Loucy (cell line): ENCODE results near the gene ZNRF2.
A peak's percentile ranks its signal among the peaks of the same experiment; 100 is the strongest.

Source experiments
- H2AFZ ChIP-seq: fragments of 200-600 bp; sonication (generic); 2 replicates; pipeline ENCODE4 v1.6.0; 2016; ENCODE audit warnings: antibody characterized with exemption, mild to moderate bottlenecking, low read length, moderate library complexity
- H3F3A ChIP-seq: fragments of 200-600 bp; 2 replicates; pipeline ENCODE4 v1.6.0; 2016; ENCODE audit warnings: antibody characterized with exemption, low read depth, mild to moderate bottlenecking
- H3K27me3 ChIP-seq: fragments of 200-600 bp; sonication (generic); 2 replicates; pipeline ENCODE4 v1.6.1; 2014; ENCODE audit warnings: low read length, mild to moderate bottlenecking; ENCODE audit not compliant: insufficient read depth, poor library complexity, severe bottlenecking
- H3K36me3 ChIP-seq: fragments of 200-600 bp; sonication (generic); 2 replicates; pipeline ENCODE4 v1.6.1; 2016; ENCODE audit warnings: low read length; ENCODE audit not compliant: insufficient read depth
- H3K4me1 ChIP-seq: fragments of 200-600 bp; sonication (generic); 2 replicates; pipeline ENCODE4 v1.5.1; 2014; ENCODE audit warnings: low read length, mild to moderate bottlenecking; ENCODE audit not compliant: insufficient read depth, poor library complexity, severe bottlenecking
- H3K4me2 ChIP-seq: fragments of 200-600 bp; sonication (generic); 2 replicates; pipeline ENCODE4 v1.6.0; 2014; ENCODE audit warnings: antibody characterized with exemption, low read length, low read depth, mild to moderate bottlenecking; ENCODE audit not compliant: poor library complexity, severe bottlenecking
- H3K4me3 ChIP-seq: fragments of 200-600 bp; sonication (generic); 2 replicates; pipeline ENCODE4 v1.5.1; 2014; ENCODE audit warnings: low read length, mild to moderate bottlenecking, mixed read lengths; ENCODE audit not compliant: poor library complexity, severe bottlenecking
- H3K79me2 ChIP-seq: fragments of 200-600 bp; sonication (generic); 2 replicates; pipeline ENCODE4 v1.6.1; 2014; ENCODE audit warnings: low read length; ENCODE audit not compliant: insufficient read depth
- H3K9ac ChIP-seq: fragments of 200-600 bp; sonication (generic); 2 replicates; pipeline ENCODE4 v1.6.0; 2014; ENCODE audit warnings: mild to moderate bottlenecking, low read depth, low read length, moderate library complexity; ENCODE audit not compliant: poor library complexity, severe bottlenecking
- H3K9me2 ChIP-seq: fragments of 200-600 bp; sonication (generic); replicated peaks from 2 replicates; pipeline ENCODE4 v1.6.1; 2016; ENCODE audit warnings: low read depth, low read length, mixed read lengths
- H3K9me3 ChIP-seq: fragments of 200-600 bp; sonication (generic); 2 replicates; pipeline ENCODE4 v1.6.1; 2014; ENCODE audit warnings: mild to moderate bottlenecking, antibody characterized with exemption, low read length, low read depth; ENCODE audit not compliant: insufficient read depth
- H4K20me1 ChIP-seq: fragments of 200-600 bp; sonication (generic); 2 replicates; pipeline ENCODE4 v1.6.0; 2014; ENCODE audit warnings: antibody characterized with exemption, low read length, mild to moderate bottlenecking; ENCODE audit not compliant: insufficient read depth, poor library complexity, severe bottlenecking
- EZH2phosphoT487 ChIP-seq: fragments of 200-600 bp; IDR thresholded peaks from 2 replicates; pipeline ENCODE4 v1.6.1; 2018; ENCODE audit warnings: antibody characterized with exemption, mild to moderate bottlenecking, moderate library complexity, borderline replicate concordance
- TF ChIP-seq, protein P1 (sequence below): fragments of 200-600 bp; sonication (generic); conservative IDR thresholded peaks from 2 replicates; pipeline ENCODE4 v1.5.1; 2014; ENCODE audit warnings: mild to moderate bottlenecking, antibody characterized with exemption, low read length

ZNRF2 gene

DNA sequence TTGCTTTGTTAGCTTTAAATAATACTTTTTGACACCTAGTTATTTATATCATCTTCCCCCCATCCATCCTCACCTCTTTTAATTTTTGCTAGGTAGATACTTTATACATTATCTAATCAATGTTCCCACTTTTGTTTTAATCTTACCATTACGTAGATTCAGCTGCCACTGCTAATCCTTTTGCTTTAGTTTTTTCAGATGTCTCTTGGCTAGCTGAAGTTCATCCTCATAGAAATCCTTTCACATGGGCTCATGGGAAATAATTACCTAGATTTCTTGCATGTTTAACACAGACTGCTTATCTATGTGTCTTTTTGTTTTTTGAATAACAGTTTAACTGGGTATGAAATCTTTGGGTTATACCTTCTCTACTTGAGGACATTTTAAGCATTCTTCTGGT lies 60.1 kb downstream of the ZNRF2 start:
- H3K9me3 ChIP-seq = no peaks in the 10 kb centered on the region
- H3K27me3 ChIP-seq = no peaks in the 10 kb centered on the region
- no peak overlapping the region for H3K4me3 ChIP-seq
- no peaks in the 10 kb centered on the region for H3K9me2 ChIP-seq
- H3F3A ChIP-seq = 0 out of 2 replicates have a peak, but pooled peaks cover 8% of the 10 kb centered on the region
- H2AFZ ChIP-seq = no peak overlapping the region
- no peaks in the 10 kb centered on the region for H3K36me3 ChIP-seq
- H3K4me2 ChIP-seq = peak overlapping the region; percentile 27
- peaks cover 57% of the 10 kb centered on the region for H4K20me1 ChIP-seq
- peaks cover 42% of the 10 kb centered on the region for H3K4me1 ChIP-seq
- H3K79me2 ChIP-seq = peaks cover 92% of the 10 kb centered on the region
- TF ChIP-seq, protein P1, sequence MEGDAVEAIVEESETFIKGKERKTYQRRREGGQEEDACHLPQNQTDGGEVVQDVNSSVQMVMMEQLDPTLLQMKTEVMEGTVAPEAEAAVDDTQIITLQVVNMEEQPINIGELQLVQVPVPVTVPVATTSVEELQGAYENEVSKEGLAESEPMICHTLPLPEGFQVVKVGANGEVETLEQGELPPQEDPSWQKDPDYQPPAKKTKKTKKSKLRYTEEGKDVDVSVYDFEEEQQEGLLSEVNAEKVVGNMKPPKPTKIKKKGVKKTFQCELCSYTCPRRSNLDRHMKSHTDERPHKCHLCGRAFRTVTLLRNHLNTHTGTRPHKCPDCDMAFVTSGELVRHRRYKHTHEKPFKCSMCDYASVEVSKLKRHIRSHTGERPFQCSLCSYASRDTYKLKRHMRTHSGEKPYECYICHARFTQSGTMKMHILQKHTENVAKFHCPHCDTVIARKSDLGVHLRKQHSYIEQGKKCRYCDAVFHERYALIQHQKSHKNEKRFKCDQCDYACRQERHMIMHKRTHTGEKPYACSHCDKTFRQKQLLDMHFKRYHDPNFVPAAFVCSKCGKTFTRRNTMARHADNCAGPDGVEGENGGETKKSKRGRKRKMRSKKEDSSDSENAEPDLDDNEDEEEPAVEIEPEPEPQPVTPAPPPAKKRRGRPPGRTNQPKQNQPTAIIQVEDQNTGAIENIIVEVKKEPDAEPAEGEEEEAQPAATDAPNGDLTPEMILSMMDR = no peak
- no peak for TF ChIP-seq EZH2phosphoT487
- no peak overlapping the region for H3K9ac ChIP-seq

DNA sequence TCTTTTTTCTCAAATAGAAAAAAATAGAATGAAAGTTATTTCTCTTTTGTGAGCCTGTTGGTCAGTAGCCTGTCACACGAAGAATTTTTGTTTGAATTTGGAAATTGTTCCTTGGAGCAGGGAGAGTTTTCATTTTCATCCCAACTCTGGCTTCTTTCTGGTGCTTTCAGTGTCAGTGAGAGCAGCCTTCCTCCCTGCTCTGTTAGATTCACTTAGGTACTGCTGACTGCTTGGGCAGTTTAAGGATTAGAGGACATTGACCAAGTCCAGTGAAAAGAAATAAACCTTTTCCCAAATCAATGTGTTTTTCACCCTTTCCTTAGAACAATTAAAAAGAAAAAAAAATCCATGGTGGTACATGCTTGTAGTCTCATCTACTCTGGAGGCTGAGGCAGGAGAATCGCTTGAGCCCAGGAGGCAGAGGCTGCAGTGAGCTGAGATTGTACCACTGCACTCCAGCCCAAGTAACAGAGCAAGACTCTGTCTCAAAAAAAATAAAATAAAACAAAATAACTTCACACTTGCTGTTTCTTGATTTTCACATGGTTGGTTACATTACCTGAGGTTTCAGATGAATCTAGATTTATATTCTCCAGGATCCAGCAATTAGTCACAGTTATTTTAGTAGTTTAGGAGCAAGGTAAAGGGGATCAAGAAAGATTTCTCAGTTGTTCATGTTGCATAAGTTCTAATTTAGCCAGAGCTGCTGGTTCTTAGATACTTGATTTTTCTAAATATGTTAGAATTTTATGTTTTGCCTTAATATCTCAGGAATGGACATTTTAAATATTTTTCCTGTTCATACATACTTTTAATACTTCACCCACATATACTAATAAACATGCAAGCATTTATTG lies 63.1 kb downstream of the ZNRF2 start:
- Histone ChIP-seq H3K9ac (peak overlapping the region; percentile 1), H3K9me2 (no peaks in the 10 kb centered on the region), H3F3A (0 out of 2 replicates have a peak, but pooled peaks cover 8% of the 10 kb centered on the region), H2AFZ (no peak overlapping the region), H4K20me1 (peaks cover 81% of the 10 kb centered on the region), H3K9me3 (no peaks in the 10 kb centered on the region), H3K36me3 (no peaks in the 10 kb centered on the region), H3K4me2 (peak overlapping the region; percentile 74), H3K4me3 (peak overlapping the region; percentile 54), H3K4me1 (peaks cover 55% of the 10 kb centered on the region), H3K79me2 (peaks cover 94% of the 10 kb centered on the region), H3K27me3 (no peaks in the 10 kb centered on the region)
- no peak for TF ChIP-seq EZH2phosphoT487

DNA sequence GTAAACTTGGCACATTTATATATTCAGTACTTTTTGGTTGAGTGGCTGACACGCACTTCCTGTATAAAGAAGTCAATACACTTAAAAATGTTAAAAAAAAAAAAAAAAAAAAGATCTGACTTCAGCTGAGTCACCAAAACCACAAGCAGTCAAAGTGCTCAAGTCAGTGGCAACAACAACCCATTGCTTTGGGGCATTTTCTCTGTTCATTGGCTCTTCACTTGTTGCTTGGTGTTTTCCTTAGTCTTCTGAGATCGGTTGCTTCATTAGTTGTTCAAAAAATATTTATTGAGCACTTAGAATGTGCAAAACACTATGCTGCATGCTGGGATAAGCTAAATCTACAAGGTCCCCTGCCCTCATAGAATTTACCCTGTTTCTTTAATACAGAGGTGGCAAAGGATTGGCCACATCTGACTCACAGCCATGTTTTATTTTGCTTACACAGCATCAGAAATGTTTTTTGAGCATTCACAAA lies 63.7 kb downstream of the ZNRF2 start:
- Histone ChIP-seq H3K9me3 (no peaks in the 10 kb centered on the region), H3K79me2 (peaks cover 94% of the 10 kb centered on the region), H2AFZ (no peak overlapping the region), H3F3A (0 out of 2 replicates have a peak, but pooled peaks cover 8% of the 10 kb centered on the region), H3K36me3 (no peaks in the 10 kb centered on the region), H3K27me3 (no peaks in the 10 kb centered on the region), H3K4me3 (peak overlapping the region; percentile 54), H3K9ac (no peak overlapping the region), H4K20me1 (peaks cover 82% of the 10 kb centered on the region), H3K4me2 (peak overlapping the region; percentile 74), H3K4me1 (peaks cover 58% of the 10 kb centered on the region), H3K9me2 (no peaks in the 10 kb centered on the region)
- TF ChIP-seq, protein P1 = no peak
- no peak for TF ChIP-seq EZH2phosphoT487
